Right lobe of liver (tissue), 4 donors: Measurements from ENCODE around the gene SELENOI.

Source experiments
- POLR2A ChIP-seq: fragments of 450-650 bp; IDR thresholded peaks from one replicate; pipeline ENCODE4 v1.6.1; 2017; ENCODE audit warnings: antibody characterized with exemption, mild to moderate bottlenecking
- TF ChIP-seq, protein P1 (sequence below), 4 donors: fragments of 200-600 bp in 3 of 4; fragments of 450-650 bp in 1 of 4; IDR thresholded peaks; one replicate each; pipeline versions ENCODE4 v1.5.1 to v1.8.0; 2016 to 2022; ENCODE audit warnings: antibody characterized with exemption in 4 of 4, mild to moderate bottlenecking in 2 of 4
- donor health status: DM: no; HTN: no; CAD: no.
- donor health status: DM: no; HTN: no; CAD: no.
- donor health status: DM: no; HTN: yes; CAD: no.

- no peak for TF ChIP-seq POLR2A
- TF ChIP-seq, protein P1, sequence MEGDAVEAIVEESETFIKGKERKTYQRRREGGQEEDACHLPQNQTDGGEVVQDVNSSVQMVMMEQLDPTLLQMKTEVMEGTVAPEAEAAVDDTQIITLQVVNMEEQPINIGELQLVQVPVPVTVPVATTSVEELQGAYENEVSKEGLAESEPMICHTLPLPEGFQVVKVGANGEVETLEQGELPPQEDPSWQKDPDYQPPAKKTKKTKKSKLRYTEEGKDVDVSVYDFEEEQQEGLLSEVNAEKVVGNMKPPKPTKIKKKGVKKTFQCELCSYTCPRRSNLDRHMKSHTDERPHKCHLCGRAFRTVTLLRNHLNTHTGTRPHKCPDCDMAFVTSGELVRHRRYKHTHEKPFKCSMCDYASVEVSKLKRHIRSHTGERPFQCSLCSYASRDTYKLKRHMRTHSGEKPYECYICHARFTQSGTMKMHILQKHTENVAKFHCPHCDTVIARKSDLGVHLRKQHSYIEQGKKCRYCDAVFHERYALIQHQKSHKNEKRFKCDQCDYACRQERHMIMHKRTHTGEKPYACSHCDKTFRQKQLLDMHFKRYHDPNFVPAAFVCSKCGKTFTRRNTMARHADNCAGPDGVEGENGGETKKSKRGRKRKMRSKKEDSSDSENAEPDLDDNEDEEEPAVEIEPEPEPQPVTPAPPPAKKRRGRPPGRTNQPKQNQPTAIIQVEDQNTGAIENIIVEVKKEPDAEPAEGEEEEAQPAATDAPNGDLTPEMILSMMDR (IDR thresholded peaks at IDR 0.05): no peak
Measured at GRCh38 chr2:26382564-26382963, 36.6 kb downstream of the SELENOI start.
